Suprapubic skin (tissue), 4 donors: ENCODE data around the gene GCNT3. TPM values are rescaled to one million over a fixed set of nuclear protein-coding genes. Genes with fewer than 3 reads are reported as not detected.
"Not testable (repeated sequence)": the region's sequence is repeated elsewhere in the genome, so short reads cannot be mapped to it uniquely, and the experiment has no call there.

Source experiments
- DNase-seq, 2 donors: peaks; one replicate each; pipeline ENCODE4 v3.0.0-alpha.2; 2019; ENCODE audit warnings: low spot score in 2 of 2
- H3K27ac ChIP-seq: fragments of 200-600 bp; sonication (generic); one replicate; pipeline ENCODE4 v1.5.1; 2019
- H3K27me3 ChIP-seq: fragments of 200-600 bp; sonication (generic); one replicate; pipeline ENCODE4 v1.5.1; 2019
- H3K36me3 ChIP-seq: fragments of 200-600 bp; sonication (generic); one replicate; pipeline ENCODE4 v1.5.1; 2019
- H3K4me1 ChIP-seq: fragments of 200-600 bp; sonication (generic); one replicate; pipeline ENCODE4 v1.5.1; 2019
- H3K4me3 ChIP-seq: fragments of 200-600 bp; sonication (generic); one replicate; pipeline ENCODE4 v1.5.1; 2019; ENCODE audit warnings: mild to moderate bottlenecking
- H3K9me3 ChIP-seq: fragments of 200-600 bp; sonication (generic); one replicate; pipeline ENCODE4 v1.5.1; 2019
- CTCF ChIP-seq, 2 donors: fragments of 200-600 bp in 1 of 2; fragments of 450-650 bp in 1 of 2; sonication (generic) in 1 of 2; IDR thresholded peaks; one replicate each; pipeline ENCODE4 v1.5.1; 2016 to 2019; ENCODE audit warnings: antibody characterized with exemption in 2 of 2, mild to moderate bottlenecking in 1 of 2, moderate library complexity in 1 of 2
- EP300 ChIP-seq: sonication (generic); formaldehyde crosslinking; IDR thresholded peaks from one replicate; pipeline ENCODE4 v1.6.1; 2017; ENCODE audit warnings: antibody characterized with exemption
- POLR2A ChIP-seq, 2 donors: fragments of 450-650 bp; IDR thresholded peaks; one replicate each; pipeline ENCODE4 v1.6.1; 2017; ENCODE audit warnings: antibody characterized with exemption in 2 of 2, mild to moderate bottlenecking in 2 of 2, moderate library complexity in 2 of 2
- POLR2AphosphoS5 ChIP-seq, 3 donors: sonication (generic); formaldehyde crosslinking; IDR thresholded peaks; one replicate each; pipeline ENCODE4 v1.6.1; 2017; ENCODE audit warnings: antibody characterized with exemption in 3 of 3
- WGBS: methylation state at CpG from one replicate; pipeline ENCODE4 v1.1.5; 2018; 5-methylcytosine and 5-hydroxymethylcytosine counted together
- total RNA-seq, 4 donors: library from RNA; depleted of rRNA; stranded (reverse); fragments of >200 nt; gene quantifications; one replicate each; pipeline ENCODE4 v1.1.0, GENCODE V29; 2016

Gene GCNT3
- total RNA-seq, 4 donors from 2014 or later: 0.13 to 0.23 TPM; not detected in 2

GRCh38 chr15:59616379-59616778, 4.8 kb downstream of the GCNT3 start:
- H3K9me3 ChIP-seq: no peaks in the 10 kb centered on the region
- peaks cover 9% of the 10 kb centered on the region for H3K27me3 ChIP-seq
- WGBS: 73% methylated on average over 3 of the region's 3 CpGs
- no peak overlapping the region for H3K27ac ChIP-seq
- peaks cover 2% of the 10 kb centered on the region for H3K4me1 ChIP-seq
- no peak overlapping the region for H3K4me3 ChIP-seq
- TF ChIP-seq CTCF (IDR thresholded peaks at IDR 0.05) (no peak), POLR2AphosphoS5 (IDR thresholded peaks at IDR 0.05) (no peak), EP300 (no peak), POLR2A (IDR thresholded peaks at IDR 0.05) (no peak)
- no peaks in the 10 kb centered on the region for H3K36me3 ChIP-seq
- DNase-seq: no peak

- no peak overlapping the region for H3K4me3 ChIP-seq
Observed at GRCh38 chr15:59618406-59618805, 6.8 kb downstream of the GCNT3 start.

GRCh38 chr15:59622289-59622688, 10.7 kb downstream of the GCNT3 start:
- H3K4me1 ChIP-seq: no peaks in the 10 kb centered on the region
- H3K36me3 ChIP-seq: no peaks in the 10 kb centered on the region
- no peak for DNase-seq
- 30% methylated on average over 6 of the region's 6 CpGs for WGBS
- H3K4me3 ChIP-seq: no peak overlapping the region
- peaks cover 5% of the 10 kb centered on the region for H3K27me3 ChIP-seq
- TF ChIP-seq POLR2AphosphoS5 (IDR thresholded peaks at IDR 0.05): no peak
- no peak for TF ChIP-seq POLR2A (IDR thresholded peaks at IDR 0.05)
- no peak for TF ChIP-seq CTCF (IDR thresholded peaks at IDR 0.05)
- no peak for TF ChIP-seq EP300
- H3K27ac ChIP-seq: no peak overlapping the region
- no peaks in the 10 kb centered on the region for H3K9me3 ChIP-seq

More at GRCh38 chr15:59618406-59618805, 6.8 kb downstream of the GCNT3 start:
- no peak for TF ChIP-seq CTCF (IDR thresholded peaks at IDR 0.05)
- no peak for TF ChIP-seq POLR2A (IDR thresholded peaks at IDR 0.05)
- TF ChIP-seq POLR2AphosphoS5 (IDR thresholded peaks at IDR 0.05): no peak
- no peak for TF ChIP-seq EP300
- Histone ChIP-seq H3K9me3 (no peaks in the 10 kb centered on the region), H3K36me3 (no peaks in the 10 kb centered on the region), H3K27ac (no peak overlapping the region), H3K4me1 (peaks cover 2% of the 10 kb centered on the region), H3K27me3 (peaks cover 9% of the 10 kb centered on the region)
- 71% methylated on average over 3 of the region's 4 CpGs for WGBS
- DNase-seq: no peak

- WGBS: 64% methylated on average over 4 of the region's 4 CpGs
- no peak for TF ChIP-seq POLR2A (IDR thresholded peaks at IDR 0.05)
- TF ChIP-seq POLR2AphosphoS5 (IDR thresholded peaks at IDR 0.05): no peak
- TF ChIP-seq EP300: no peak
- no peak for TF ChIP-seq CTCF (IDR thresholded peaks at IDR 0.05)
Observed at GRCh38 chr15:59632714-59633113, 21.1 kb downstream of the GCNT3 start.

GRCh38 chr15:59636184-59636583, 24.6 kb downstream of the GCNT3 start:
- Histone ChIP-seq H3K27ac (no peak overlapping the region), H3K9me3 (no peaks in the 10 kb centered on the region), H3K4me3 (no peak overlapping the region), H3K27me3 (no peaks in the 10 kb centered on the region), H3K36me3 (peaks cover 26% of the 10 kb centered on the region), H3K4me1 (no peaks in the 10 kb centered on the region)
- WGBS: 88% methylated on average over 3 of the region's 3 CpGs
- TF ChIP-seq POLR2AphosphoS5 (IDR thresholded peaks at IDR 0.05) (no peak), CTCF (IDR thresholded peaks at IDR 0.05) (no peak), POLR2A (IDR thresholded peaks at IDR 0.05) (no peak), EP300 (no peak)
- DNase-seq: no peak

More at GRCh38 chr15:59632714-59633113, 21.1 kb downstream of the GCNT3 start:
- no peak for DNase-seq
- no peaks in the 10 kb centered on the region for H3K4me1 ChIP-seq
- no peaks in the 10 kb centered on the region for H3K9me3 ChIP-seq
- no peak overlapping the region for H3K4me3 ChIP-seq
- H3K36me3 ChIP-seq: peaks cover 5% of the 10 kb centered on the region
- no peaks in the 10 kb centered on the region for H3K27me3 ChIP-seq
- no peak overlapping the region for H3K27ac ChIP-seq

GRCh38 chr15:59637507-59637906, 25.9 kb downstream of the GCNT3 start:
- not testable (repeated sequence) for DNase-seq, H3K27ac ChIP-seq, H3K27me3 ChIP-seq, H3K4me1 ChIP-seq, H3K4me3 ChIP-seq, H3K9me3 ChIP-seq
- 85% methylated on average over 2 of the region's 2 CpGs for whole genome bisulfite sequencing
- H3K36me3 ChIP-seq: peaks cover 30% of the 10 kb centered on the region
